Camera-type eye (tissue), 1 donor: Measurements from ENCODE around the gene FBXW4. TPM values are rescaled to one million over a fixed set of nuclear protein-coding genes. Genes with fewer than 3 reads are reported as not detected.

Experiments used
- total RNA-seq: library from RNA; depleted of rRNA; stranded (reverse); fragments of >200 nt; gene quantifications from one replicate; pipeline ENCODE4 v1.2.3, GENCODE V29; 2014

Gene FBXW4, protein sequence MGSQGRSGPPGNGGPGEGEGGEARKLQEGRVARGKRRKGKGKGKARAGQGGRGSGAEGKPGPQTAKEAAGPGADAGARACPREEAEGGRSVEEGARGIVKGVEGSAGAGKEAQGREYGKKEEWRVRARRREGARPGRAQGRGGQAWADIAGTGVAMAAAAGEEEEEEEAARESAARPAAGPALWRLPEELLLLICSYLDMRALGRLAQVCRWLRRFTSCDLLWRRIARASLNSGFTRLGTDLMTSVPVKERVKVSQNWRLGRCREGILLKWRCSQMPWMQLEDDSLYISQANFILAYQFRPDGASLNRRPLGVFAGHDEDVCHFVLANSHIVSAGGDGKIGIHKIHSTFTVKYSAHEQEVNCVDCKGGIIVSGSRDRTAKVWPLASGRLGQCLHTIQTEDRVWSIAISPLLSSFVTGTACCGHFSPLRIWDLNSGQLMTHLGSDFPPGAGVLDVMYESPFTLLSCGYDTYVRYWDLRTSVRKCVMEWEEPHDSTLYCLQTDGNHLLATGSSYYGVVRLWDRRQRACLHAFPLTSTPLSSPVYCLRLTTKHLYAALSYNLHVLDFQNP
- 73.6 TPM for total RNA-seq

DNA sequence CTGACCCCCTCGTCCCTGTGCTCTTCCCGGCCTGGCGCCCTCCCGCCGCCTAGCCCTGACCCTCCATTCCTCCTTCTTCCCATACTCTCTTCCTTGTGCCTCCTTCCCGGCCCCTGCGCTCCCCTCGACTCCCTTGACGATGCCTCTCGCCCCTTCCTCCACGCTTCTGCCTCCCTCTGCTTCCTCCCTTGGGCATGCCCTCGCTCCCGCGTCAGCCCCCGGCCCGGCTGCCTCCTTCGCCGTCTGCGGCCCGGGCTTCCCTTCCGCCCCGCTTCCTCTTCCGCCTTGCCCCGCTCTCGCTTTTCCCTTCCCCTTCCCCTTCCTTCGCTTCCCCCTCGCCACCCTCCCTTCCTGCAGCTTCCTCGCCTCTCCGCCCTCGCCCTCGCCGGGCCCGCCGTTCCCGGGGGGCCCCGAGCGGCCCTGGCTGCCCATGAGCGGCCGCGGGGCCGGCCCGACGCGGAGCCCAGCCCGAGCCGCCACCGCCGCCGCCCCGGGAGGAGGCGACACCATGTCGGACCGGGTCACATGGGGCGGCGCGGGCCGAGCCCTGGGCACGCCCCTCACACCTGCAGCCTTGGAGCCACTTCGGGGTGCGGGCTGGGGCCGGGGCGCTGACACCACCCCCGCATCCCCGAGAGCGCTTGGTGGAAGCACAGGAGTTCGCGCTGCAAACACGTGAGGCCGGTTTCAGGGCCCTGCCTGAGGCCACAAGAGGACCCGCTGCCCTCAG is at the start of gene FBXW4:
FBXW4 (minus strand) TSS at position 497 of the 730 bp plus-strand sequence; CDS start at position 432, 65 bp downstream.

DNA sequence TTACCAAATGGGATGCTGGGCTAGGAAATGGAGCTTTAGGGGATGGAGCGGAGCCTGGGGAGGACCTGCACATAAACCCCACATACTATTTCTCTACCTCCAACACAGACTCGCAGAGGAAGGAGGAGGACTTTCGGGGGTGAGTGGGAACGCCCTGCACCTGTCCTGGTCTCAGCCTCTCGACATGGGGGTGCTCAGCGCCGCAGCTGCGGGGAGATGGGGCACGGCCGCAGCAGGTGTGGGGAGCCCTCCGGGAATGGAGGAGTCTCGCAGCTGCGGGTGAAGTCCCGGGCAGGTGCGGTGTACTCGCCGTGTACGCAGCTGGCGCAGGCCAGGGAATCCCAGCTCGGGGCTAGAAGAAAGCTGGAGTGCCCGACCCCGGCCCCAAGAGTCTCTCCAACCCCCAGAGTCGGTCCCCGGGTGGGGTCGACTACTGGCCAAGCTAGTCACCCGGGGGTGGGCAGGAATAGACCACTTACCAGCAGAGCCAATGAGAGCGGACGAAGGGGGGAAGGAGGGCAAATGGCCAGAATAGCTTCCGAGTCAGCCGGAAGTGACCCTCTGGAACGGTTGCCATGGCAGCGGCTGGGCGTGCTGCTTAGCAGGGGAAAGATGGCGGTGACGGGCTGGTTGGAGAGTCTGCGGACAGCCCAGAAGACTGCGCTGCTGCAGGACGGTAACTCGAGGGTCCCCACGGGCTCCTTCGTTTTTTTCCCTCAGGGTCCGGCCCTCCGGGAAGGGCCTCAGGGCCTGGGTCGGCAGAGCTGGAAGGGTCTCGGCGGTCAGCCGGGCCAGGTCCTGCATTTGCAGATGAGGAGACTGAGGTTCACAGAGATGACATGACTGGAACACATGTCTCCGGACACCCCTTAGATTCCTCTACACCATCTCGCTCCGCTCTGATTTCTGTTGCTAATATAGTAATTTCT is 107.0 kb downstream of the FBXW4 start, which contains the start of the genes DPCD and POLL:
DPCD (plus strand) TSS at position 597 of the 929 bp plus-strand sequence; CDS start at position 613, 16 bp downstream.
POLL (minus strand) TSS at position 533 of the 929 bp plus-strand sequence. CDS start 897 bp downstream, outside the sequence.

Other genes with a start within 250 kb of the FBXW4 start
- 21.9 TPM for gene POLL, start 106.9 kb downstream of the FBXW4 start, total RNA-seq
- gene DPCD, start 106.8 kb downstream of the FBXW4 start, total RNA-seq, result 32.6 TPM
- 4.0 TPM for gene FGF8, start 80.9 kb upstream of the FBXW4 start, total RNA-seq
- gene NPM3, start 88.3 kb upstream of the FBXW4 start, total RNA-seq, result 44.9 TPM
- 360 TPM for gene OGA, start 123.3 kb upstream of the FBXW4 start, total RNA-seq
- 12.5 TPM for gene KCNIP2, start 148.6 kb upstream of the FBXW4 start, total RNA-seq